HCT116 (cell line): ENCODE data around the gene UBE3C. TPM values are rescaled to one million over a fixed set of nuclear protein-coding genes. Genes with fewer than 3 reads are reported as not detected.

Experiments used
- ATAC-seq: fragments of 200-7000 bp; cut with Tn5 transposase; 2 replicates; pipeline ENCODE4 v1.9.1; 2020; ENCODE audit warnings: mild to moderate bottlenecking, moderate library complexity
- BruUV-seq: library from RNA; stranded (reverse); fragments of 400-500 nt; replicated peaks from 2 replicates; lab custom pipeline; 2021; lab: Mats Ljungman, UMichigan
- CTCF ChIA-PET: fragments of 300-600 bp; sonication (Branson Sonifier 250); formaldehyde crosslinking; loops from one replicate; lab custom pipeline; 2021; ENCODE audit warnings: antibody characterized with exemption; lab: Charles Lee
- POLR2A ChIA-PET: fragments of 300-600, 350-600 bp; sonication (Branson Sonifier 250); formaldehyde crosslinking; loops from one replicate; lab custom pipeline; 2021; ENCODE audit warnings: antibody characterized with exemption; lab: Charles Lee
- RAD21 ChIA-PET, 2 experiments: fragments of 300-600 bp; sonication (Branson Sonifier 250); formaldehyde crosslinking; loops; one replicate each; lab custom pipeline; 2023; ENCODE audit warnings: low total read pairs in 2 of 2; ENCODE audit not compliant: uncharacterized antibody in 2 of 2, unreplicated experiment in 2 of 2, low non-redundant PET in 1 of 2; lab: Charles Lee
- DNase-seq: peaks from one replicate; pipeline ENCODE4 v3.0.0-alpha.2; 2010; ENCODE audit warnings: low read depth, low spot score
- H2AFZ ChIP-seq: fragments of 200-600 bp; shearing (Covaris generic), sonication (generic); 2 replicates; pipeline ENCODE4 v1.6.1; 2017; ENCODE audit warnings: low read depth, mixed run types, mixed read lengths, antibody characterized with exemption, low read length; ENCODE audit not compliant: poor library complexity, severe bottlenecking
- H3K27ac ChIP-seq: 2 replicates; pipeline ENCODE4 v1.5.1; 2012; ENCODE audit warnings: low read depth, low read length
- H3K27me3 ChIP-seq: fragments of 200-600 bp; sonication (generic); 2 replicates; pipeline ENCODE4 v1.6.1; 2016; ENCODE audit warnings: mixed run types, low read length, mixed read lengths; ENCODE audit not compliant: insufficient read depth
- H3K36me3 ChIP-seq, 2 experiments: fragments of 200-500 bp in 1 of 2; fragments of 200-600 bp in 1 of 2; sonication (Bioruptor generic) in 1 of 2; sonication (generic) in 1 of 2; 2 replicates each; pipeline versions ENCODE4 v1.5.1 to v1.6.1; 2014 to 2016; ENCODE audit warnings: low read length in 2 of 2, inconsistent platforms in 1 of 2, mixed read lengths in 1 of 2, mixed run types in 1 of 2; ENCODE audit not compliant: insufficient read depth in 2 of 2, control insufficient read depth in 1 of 2
- H3K4me1 ChIP-seq, 2 experiments: fragments of 200-600 bp in 1 of 2; sonication (generic) in 1 of 2; 2 replicates each; pipeline versions ENCODE4 v1.5.1 to v1.6.1; 2012 to 2017; ENCODE audit warnings: low read length in 2 of 2, inconsistent platforms in 1 of 2, mild to moderate bottlenecking in 1 of 2, mixed read lengths in 1 of 2, mixed run types in 1 of 2, moderate library complexity in 1 of 2; ENCODE audit not compliant: insufficient read depth in 2 of 2, control insufficient read depth in 1 of 2
- H3K4me2 ChIP-seq: fragments of 200-600 bp; sonication (generic); 2 replicates; pipeline ENCODE4 v1.6.1; 2017; ENCODE audit warnings: mixed run types, low read length, mixed read lengths
- H3K4me3 ChIP-seq, 2 experiments: fragments of 200-600 bp in 1 of 2; sonication (generic) in 1 of 2; replicated peaks in 1 of 2; 2 replicates each; pipeline ENCODE4 v1.5.1; 2011 to 2016; ENCODE audit warnings: low read length in 2 of 2, control low read depth in 1 of 2, low read depth in 1 of 2, mild to moderate bottlenecking in 1 of 2, mixed read lengths in 1 of 2, mixed run types in 1 of 2
- H3K79me2 ChIP-seq: fragments of 200-600 bp; sonication (generic); 2 replicates; pipeline ENCODE4 v1.6.1; 2017; ENCODE audit warnings: mild to moderate bottlenecking, mixed run types, low read length, moderate library complexity, mixed read lengths; ENCODE audit not compliant: insufficient read depth
- H3K9ac ChIP-seq: fragments of 200-600 bp; sonication (generic); 2 replicates; pipeline ENCODE4 v1.6.1; 2016; ENCODE audit warnings: low read length, mixed read lengths
- H3K9me2 ChIP-seq: fragments of 200-600 bp; sonication (generic), shearing (Covaris generic); 2 replicates; pipeline ENCODE4 v1.6.1; 2017; ENCODE audit warnings: mixed run types, mild to moderate bottlenecking, moderate library complexity; ENCODE audit not compliant: insufficient read depth
- H3K9me3 ChIP-seq, 2 experiments: fragments of 200-500 bp in 1 of 2; fragments of 200-600 bp in 1 of 2; sonication (Bioruptor generic) in 1 of 2; sonication (generic) in 1 of 2; 2 replicates each; pipeline ENCODE4 v1.6.1; 2014 to 2017; ENCODE audit warnings: low read length in 2 of 2, mixed read lengths in 2 of 2, inconsistent platforms in 1 of 2, low read depth in 1 of 2, mild to moderate bottlenecking in 1 of 2, mixed run types in 1 of 2, moderate library complexity in 1 of 2; ENCODE audit not compliant: control insufficient read depth in 1 of 2, insufficient read depth in 1 of 2
- H4K20me1 ChIP-seq: fragments of 200-600 bp; sonication (generic), shearing (Covaris generic); 2 replicates; pipeline ENCODE4 v1.6.1; 2017; ENCODE audit warnings: mixed run types, mild to moderate bottlenecking, moderate library complexity; ENCODE audit not compliant: insufficient read depth
- ATF3 ChIP-seq: IDR thresholded peaks from 2 replicates; pipeline ENCODE4 v1.6.1; 2012
- CEBPB ChIP-seq: IDR thresholded peaks from 2 replicates; pipeline ENCODE4 v1.6.1; 2012; ENCODE audit warnings: low read depth
- CTCF ChIP-seq, 3 experiments: fragments of 200-600 bp in 1 of 3; sonication (generic) in 1 of 3; IDR thresholded peaks in 2 of 3; conservative IDR thresholded peaks in 1 of 3; 2 replicates each; pipeline ENCODE4 v1.5.1; 2012 to 2017; ENCODE audit warnings: low read depth in 2 of 3, low read length in 2 of 3, antibody characterized with exemption in 1 of 3, borderline replicate concordance in 1 of 3, control low read depth in 1 of 3, mild to moderate bottlenecking in 1 of 3, mixed read lengths in 1 of 3, mixed run types in 1 of 3, moderate library complexity in 1 of 3; ENCODE audit not compliant: insufficient read depth in 1 of 3
- EGR1 ChIP-seq: IDR thresholded peaks from 2 replicates; pipeline ENCODE4 v1.6.1; 2012; ENCODE audit warnings: low read depth
- ELF1 ChIP-seq: IDR thresholded peaks from 2 replicates; pipeline ENCODE4 v1.6.1; 2012; ENCODE audit warnings: low read depth, borderline replicate concordance
- EZH2phosphoT487 ChIP-seq: fragments of 200-600 bp; IDR thresholded peaks from 2 replicates; pipeline ENCODE4 v1.6.1; 2018; ENCODE audit warnings: antibody characterized with exemption, borderline replicate concordance
- FOSL1 ChIP-seq: IDR thresholded peaks from 2 replicates; pipeline ENCODE4 v1.6.1; 2012; ENCODE audit warnings: low read depth
- JUND ChIP-seq: IDR thresholded peaks from 2 replicates; pipeline ENCODE4 v1.6.1; 2012
- MAX ChIP-seq: IDR thresholded peaks from 2 replicates; pipeline ENCODE4 v1.6.1; 2012
- POLR2A ChIP-seq: IDR thresholded peaks from 2 replicates; pipeline ENCODE4 v1.7.0; 2011; ENCODE audit warnings: borderline replicate concordance; ENCODE audit not compliant: insufficient read depth, insufficient read length; ENCODE audit errors: extremely low read depth
- POLR2AphosphoS5 ChIP-seq: IDR thresholded peaks from 2 replicates; pipeline ENCODE4 v1.6.1; 2011; ENCODE audit warnings: mild to moderate bottlenecking, low read depth, low read length, moderate library complexity
- RAD21 ChIP-seq: IDR thresholded peaks from 2 replicates; pipeline ENCODE4 v1.6.1; 2012; ENCODE audit warnings: low read depth, mild to moderate bottlenecking
- REST ChIP-seq: IDR thresholded peaks from 2 replicates; pipeline ENCODE4 v1.6.1; 2012; ENCODE audit warnings: low read depth
- SIN3A ChIP-seq: IDR thresholded peaks from 2 replicates; pipeline ENCODE4 v1.6.1; 2012; ENCODE audit warnings: low read depth
- SRF ChIP-seq: IDR thresholded peaks from 2 replicates; pipeline ENCODE4 v1.6.1; 2012; ENCODE audit warnings: low read depth
- TCF7L2 ChIP-seq: IDR thresholded peaks from 2 replicates; pipeline ENCODE4 v1.7.0; 2011; ENCODE audit warnings: borderline replicate concordance, inconsistent platforms; ENCODE audit not compliant: insufficient read depth, insufficient read length; ENCODE audit errors: extremely low read depth
- YY1 ChIP-seq: IDR thresholded peaks from 2 replicates; pipeline ENCODE4 v1.6.1; 2011; ENCODE audit warnings: low read length, low read depth, moderate library complexity, mild to moderate bottlenecking; ENCODE audit not compliant: insufficient replicate concordance; ENCODE audit errors: extremely low read depth
- ZBTB33 ChIP-seq: IDR thresholded peaks from 2 replicates; pipeline ENCODE4 v1.6.1; 2011; ENCODE audit warnings: mild to moderate bottlenecking, low read length, moderate library complexity; ENCODE audit not compliant: insufficient replicate concordance; ENCODE audit errors: extremely low read depth
- ZFX ChIP-seq: fragments of 450-650 bp; IDR thresholded peaks from 2 replicates; pipeline ENCODE4 v1.6.1; 2017
- ZNF274 ChIP-seq: fragments of 200-500 bp; sonication (Bioruptor generic); IDR thresholded peaks from 2 replicates; pipeline ENCODE4 v1.6.1; 2014; ENCODE audit warnings: mild to moderate bottlenecking, low read depth, low read length, inconsistent platforms
- intact Hi-C: fragments of 100-400 bp; cut with micrococcal nuclease; formaldehyde crosslinking; loops from 2 replicates; pipeline ENCODE4 v1.10.0; 2022
- total RNA-seq: library from RNA; stranded (reverse); gene quantifications from one replicate; pipeline ENCODE4 v1.2.1, GENCODE V29; 2021; ENCODE audit not compliant: unreplicated experiment

UBE3C gene
- total RNA-seq, 1 experiment from 2014 or later = 68.3 TPM

GRCh38 chr7:157276091-157276561, 137.4 kb downstream of the UBE3C start:
- Histone ChIP-seq H3K27me3 (no peaks in the 10 kb centered on the region), H3K36me3 (no peaks in the 10 kb centered on the region; a peak in 1 of 4 replicates), H3K9me3 (no peaks in the 10 kb centered on the region), H3K79me2 (no peaks in the 10 kb centered on the region), H3K4me3 (no peak overlapping the region), H3K9me2 (no peaks in the 10 kb centered on the region), H4K20me1 (peaks cover 3% of the 10 kb centered on the region; the same call in 1 of the 2 replicates), H2AFZ (no peak overlapping the region), H3K27ac (no peak overlapping the region), H3K4me2 (no peak overlapping the region), H3K4me1 (peaks cover 0 to 7% of the 10 kb centered on the region in 2 experiments; a peak in 1 of 4 replicates), H3K9ac (no peak overlapping the region)
- ATAC-seq = no peak
- CTCF ChIA-PET = no interaction called here
- intact Hi-C loops = loop anchor here (10.0 kb wide), 1 partner anchor 1481 kb away; no protein-coding TSS in a partner anchor
- RAD21 ChIA-PET = no interaction called here
- POLR2A ChIA-PET = no interaction called here
- DNase-seq = no peak
- TF ChIP-seq MAX (no peak), EGR1 (no peak), RAD21 (no peak; the same call in 1 of the 2 replicates), ZNF274 (no peak), POLR2AphosphoS5 (no peak), ZBTB33 (no peak), REST (no peak), ELF1 (no peak), ZFX (no peak), EZH2phosphoT487 (no peak), TCF7L2 (no peak), YY1 (no peak), CEBPB (no peak), ATF3 (no peak), POLR2A (no peak), SRF (no peak), FOSL1 (no peak), JUND (no peak), SIN3A (no peak), CTCF (IDR thresholded peaks at IDR 0.05 in 2 of 3, conservative IDR thresholded peaks at IDR 0.05 in 1 of 3; ENCODE audit: borderline replicate concordance in 1 of 3, insufficient read depth in 1 of 3, low read depth in 2 of 3, low read length in 2 of 3) (no peak)
- no TSS peak for BruUV-seq
